ENCODE measurements around the gene DPYSL4.

DPYSL4 gene

DNA sequence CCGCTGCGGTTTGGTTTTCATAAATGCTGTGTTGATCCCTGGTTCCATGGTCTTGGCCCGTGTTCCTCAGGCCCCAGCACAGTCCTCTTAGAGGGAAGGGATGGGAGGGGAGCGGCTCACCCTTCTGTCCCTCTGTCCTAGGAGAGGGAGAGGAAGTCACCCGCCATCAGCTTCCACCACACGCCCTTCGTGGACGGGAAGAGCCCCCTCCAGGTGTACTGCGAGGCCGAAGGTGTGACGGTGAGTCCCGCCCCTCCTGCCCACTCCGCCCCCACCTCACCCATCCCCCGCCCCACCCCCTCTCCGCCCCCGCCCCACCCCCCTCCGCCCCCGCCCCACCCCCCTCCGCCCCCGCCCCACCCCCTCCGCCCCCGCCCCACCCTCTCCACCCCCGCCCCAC is 37.5 kb upstream of the DPYSL4 start:
- Histone ChIP-seq H3K79me2 (ENCODE audit: insufficient read depth, low read depth) (no peaks in the 10 kb centered on the region), H3K36me3 (ENCODE audit: insufficient read depth) (no peaks in the 10 kb centered on the region), H2AFZ (ENCODE audit: low read depth) (no peak overlapping the region), H4K20me1 (ENCODE audit: insufficient read depth) (no peaks in the 10 kb centered on the region), H3K27me3 (ENCODE audit: insufficient read depth, low read depth) (peaks cover 5% of the 10 kb centered on the region; the same call in 1 of the 2 replicates), H3K4me1 (ENCODE audit: low read depth, poor library complexity, severe bottlenecking) (no peaks in the 10 kb centered on the region), H3K9ac (no peak overlapping the region), H3K4me2 (no peak overlapping the region), H3K27ac (no peak overlapping the region), H3K4me3 (IDR thresholded peaks at IDR 0.05; ENCODE audit: insufficient read depth, low read depth, low read length) (no peak overlapping the region)
- TF ChIP-seq, protein P1, sequence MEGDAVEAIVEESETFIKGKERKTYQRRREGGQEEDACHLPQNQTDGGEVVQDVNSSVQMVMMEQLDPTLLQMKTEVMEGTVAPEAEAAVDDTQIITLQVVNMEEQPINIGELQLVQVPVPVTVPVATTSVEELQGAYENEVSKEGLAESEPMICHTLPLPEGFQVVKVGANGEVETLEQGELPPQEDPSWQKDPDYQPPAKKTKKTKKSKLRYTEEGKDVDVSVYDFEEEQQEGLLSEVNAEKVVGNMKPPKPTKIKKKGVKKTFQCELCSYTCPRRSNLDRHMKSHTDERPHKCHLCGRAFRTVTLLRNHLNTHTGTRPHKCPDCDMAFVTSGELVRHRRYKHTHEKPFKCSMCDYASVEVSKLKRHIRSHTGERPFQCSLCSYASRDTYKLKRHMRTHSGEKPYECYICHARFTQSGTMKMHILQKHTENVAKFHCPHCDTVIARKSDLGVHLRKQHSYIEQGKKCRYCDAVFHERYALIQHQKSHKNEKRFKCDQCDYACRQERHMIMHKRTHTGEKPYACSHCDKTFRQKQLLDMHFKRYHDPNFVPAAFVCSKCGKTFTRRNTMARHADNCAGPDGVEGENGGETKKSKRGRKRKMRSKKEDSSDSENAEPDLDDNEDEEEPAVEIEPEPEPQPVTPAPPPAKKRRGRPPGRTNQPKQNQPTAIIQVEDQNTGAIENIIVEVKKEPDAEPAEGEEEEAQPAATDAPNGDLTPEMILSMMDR (conservative IDR thresholded peaks at IDR 0.05; ENCODE audit: low read depth, low read length) = no peak

GRCh38 chr10:132149917-132150316 is 36.8 kb upstream of the DPYSL4 start:
- no peak overlapping the region for H2AFZ ChIP-seq (ENCODE audit: low read depth)
- H3K4me2 ChIP-seq = no peak overlapping the region
- no peaks in the 10 kb centered on the region for H3K36me3 ChIP-seq (ENCODE audit: insufficient read depth)
- H3K9ac ChIP-seq = no peak overlapping the region
- H3K4me1 ChIP-seq (ENCODE audit: low read depth, poor library complexity, severe bottlenecking) = no peaks in the 10 kb centered on the region
- peaks cover 5% of the 10 kb centered on the region; the same call in 1 of the 2 replicates for H3K27me3 ChIP-seq (ENCODE audit: insufficient read depth, low read depth)
- H3K79me2 ChIP-seq (ENCODE audit: insufficient read depth, low read depth) = no peaks in the 10 kb centered on the region
- TF ChIP-seq, protein P1 (conservative IDR thresholded peaks at IDR 0.05; ENCODE audit: low read depth, low read length) = no peak
- no peaks in the 10 kb centered on the region for H4K20me1 ChIP-seq (ENCODE audit: insufficient read depth)
- H3K4me3 ChIP-seq (IDR thresholded peaks at IDR 0.05; ENCODE audit: insufficient read depth, low read depth, low read length) = no peak overlapping the region
- no peak overlapping the region for H3K27ac ChIP-seq

DNA sequence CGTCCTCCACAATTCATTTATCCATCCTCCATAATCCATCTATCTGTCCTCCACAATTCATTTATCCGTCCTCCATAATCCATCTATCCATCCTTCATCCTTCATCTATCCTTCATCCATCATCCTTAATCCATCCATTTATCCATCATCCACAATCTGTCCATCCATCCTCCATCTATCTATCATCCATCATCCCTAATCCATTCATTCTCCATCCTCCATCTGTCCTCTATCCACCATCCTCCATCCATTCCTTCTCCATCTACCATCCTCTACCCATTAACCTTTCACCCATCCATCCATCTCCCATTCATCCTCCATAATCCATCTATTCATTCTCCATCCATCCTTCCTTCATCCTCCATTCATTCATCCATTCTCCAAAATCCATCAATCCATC is 36.0 kb upstream of the DPYSL4 start:
- Histone ChIP-seq H3K27ac (no peak overlapping the region), H3K79me2 (ENCODE audit: insufficient read depth, low read depth) (no peaks in the 10 kb centered on the region), H3K36me3 (ENCODE audit: insufficient read depth) (no peaks in the 10 kb centered on the region), H3K4me1 (ENCODE audit: low read depth, poor library complexity, severe bottlenecking) (no peaks in the 10 kb centered on the region), H2AFZ (ENCODE audit: low read depth) (no peak overlapping the region), H3K27me3 (ENCODE audit: insufficient read depth, low read depth) (no peaks in the 10 kb centered on the region; the same call in 1 of the 2 replicates), H3K9ac (no peak overlapping the region), H3K4me2 (no peak overlapping the region), H3K4me3 (IDR thresholded peaks at IDR 0.05; ENCODE audit: insufficient read depth, low read depth, low read length) (no peak overlapping the region), H4K20me1 (ENCODE audit: insufficient read depth) (no peaks in the 10 kb centered on the region)
- TF ChIP-seq, protein P1 (conservative IDR thresholded peaks at IDR 0.05; ENCODE audit: low read depth, low read length) = no peak

DNA sequence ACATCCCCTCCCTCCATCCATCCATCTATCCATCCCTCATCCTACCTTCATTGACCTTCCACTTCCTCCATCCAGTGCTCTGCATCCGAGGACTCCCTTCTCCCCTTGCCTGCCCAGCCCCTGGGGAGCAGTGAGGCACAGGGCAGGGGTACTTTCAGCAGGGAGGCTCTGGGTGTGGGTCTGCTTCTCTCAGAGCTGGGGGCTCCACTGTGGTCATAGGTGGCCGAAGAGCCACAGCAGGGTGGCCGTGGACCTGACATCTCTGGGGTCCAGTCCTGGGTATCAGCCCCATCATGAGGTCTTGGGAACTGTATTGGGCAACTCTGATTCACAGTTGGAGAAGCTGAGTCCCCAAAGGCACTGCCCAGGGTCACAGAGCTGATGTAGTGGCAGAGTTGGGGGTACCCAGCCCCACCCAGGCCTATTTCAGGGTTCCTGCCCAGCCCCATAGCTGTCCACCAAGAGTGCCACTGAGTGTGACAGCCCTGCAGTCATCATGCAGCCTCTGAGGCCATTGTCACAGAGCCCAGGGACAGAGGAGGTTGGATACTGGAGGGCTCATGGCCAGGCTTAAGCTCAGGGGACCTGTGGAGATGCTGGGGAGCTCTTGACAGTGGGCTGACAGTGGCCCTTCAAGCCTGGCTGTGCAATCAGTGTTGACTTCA is 35.3 kb upstream of the DPYSL4 start:
- Histone ChIP-seq H3K4me2 (no peak overlapping the region), H4K20me1 (ENCODE audit: insufficient read depth) (no peaks in the 10 kb centered on the region), H3K4me3 (IDR thresholded peaks at IDR 0.05; ENCODE audit: insufficient read depth, low read depth, low read length) (no peak overlapping the region), H3K79me2 (ENCODE audit: insufficient read depth, low read depth) (no peaks in the 10 kb centered on the region), H3K4me1 (ENCODE audit: low read depth, poor library complexity, severe bottlenecking) (no peaks in the 10 kb centered on the region), H3K36me3 (ENCODE audit: insufficient read depth) (no peaks in the 10 kb centered on the region), H3K27me3 (ENCODE audit: insufficient read depth, low read depth) (no peaks in the 10 kb centered on the region), H3K27ac (no peak overlapping the region), H3K9ac (no peak overlapping the region), H2AFZ (ENCODE audit: low read depth) (no peak overlapping the region)
- TF ChIP-seq, protein P1 (conservative IDR thresholded peaks at IDR 0.05; ENCODE audit: low read depth, low read length) = no peak
